Measurements from ENCODE around the gene GNPAT.

Gene GNPAT

GRCh38 chr1:231240883-231241735 lies at the start of gene GNPAT:
Gene GNPAT (plus strand): TSS chr1:231241212. CDS start chr1:231241379, 167 bp downstream.
- DNase-seq (ENCODE audit: extremely low spot score) = peak; percentile 99
- ChIA-PET POLR2A (interaction anchor here (0.6 to 1.7 kb wide), 9 partner anchors 10 to 907 kb away, joined by 3 to 8 read pairs (median 4); partner anchors contain the start of genes EXOC8, FAM89A and SPRTN), CTCF (interaction anchor here (0.9 to 1.0 kb wide), 2 partner anchors 9 to 439 kb away, joined by 3 to 4 read pairs; no protein-coding TSS in a partner anchor)
- TF ChIP-seq ELF4 (IDR thresholded peaks at IDR 0.05) (peak; percentile 100), LEF1 (IDR thresholded peaks at IDR 0.05; ENCODE audit: borderline replicate concordance) (no peak), L3MBTL2 (conservative IDR thresholded peaks at IDR 0.05) (peak; percentile 97), ZNF384 (IDR thresholded peaks at IDR 0.05) (no peak), HDGF (IDR thresholded peaks at IDR 0.05; ENCODE audit: borderline replicate concordance) (no peak)

GRCh38 chr1:231192620-231193163 lies 48.3 kb upstream of the GNPAT start:
- DNase-seq (ENCODE audit: extremely low spot score) = no peak
- CTCF ChIA-PET = no interaction called here
- POLR2A ChIA-PET = no interaction called here
- TF ChIP-seq SP1 (IDR thresholded peaks at IDR 0.05) = no peak

- TF ChIP-seq L3MBTL2 (conservative IDR thresholded peaks at IDR 0.05) = no peak
- no peak for TF ChIP-seq FOXM1 (IDR thresholded peaks at IDR 0.05; ENCODE audit: borderline replicate concordance)
- no peak for TF ChIP-seq ELF4 (IDR thresholded peaks at IDR 0.05)
- no peak for TF ChIP-seq ZNF384 (IDR thresholded peaks at IDR 0.05)
- no peak for TF ChIP-seq FOXK2 (IDR thresholded peaks at IDR 0.05)
- TF ChIP-seq BHLHE40 (IDR thresholded peaks at IDR 0.05; ENCODE audit: borderline replicate concordance) = no peak
- TF ChIP-seq CTBP1 (IDR thresholded peaks at IDR 0.05; ENCODE audit: borderline replicate concordance) = no peak
- TF ChIP-seq HDGF (IDR thresholded peaks at IDR 0.05; ENCODE audit: borderline replicate concordance) = no peak
- DNase-seq (ENCODE audit: extremely low spot score) = no peak
- POLR2A ChIA-PET = no interaction called here
- CTCF ChIA-PET = no interaction called here
Measured at GRCh38 chr1:231193710-231194340, 47.2 kb upstream of the GNPAT start.

- no peak for DNase-seq (ENCODE audit: extremely low spot score)
- POLR2A ChIA-PET = no interaction called here
- CTCF ChIA-PET = no interaction called here
Measured at GRCh38 chr1:231194476-231194842, 46.6 kb upstream of the GNPAT start.

GRCh38 chr1:231194843-231195516 lies 46.0 kb upstream of the GNPAT start:
- CTCF ChIA-PET = interaction anchor here (1.5 kb wide), 1 partner anchor 16 kb away, joined by 5 read pairs; no protein-coding TSS in a partner anchor
- TF ChIP-seq HDGF (IDR thresholded peaks at IDR 0.05; ENCODE audit: borderline replicate concordance) (no peak), LEF1 (IDR thresholded peaks at IDR 0.05; ENCODE audit: borderline replicate concordance) (no peak), ELF4 (IDR thresholded peaks at IDR 0.05) (no peak), ZNF384 (IDR thresholded peaks at IDR 0.05) (no peak), PKNOX1 (IDR thresholded peaks at IDR 0.05) (no peak), SP1 (IDR thresholded peaks at IDR 0.05) (no peak), ARNT (IDR thresholded peaks at IDR 0.05) (no peak), L3MBTL2 (conservative IDR thresholded peaks at IDR 0.05) (no peak), FOXA1 (IDR thresholded peaks at IDR 0.05) (no peak)
- POLR2A ChIA-PET = no interaction called here
- no peak for DNase-seq (ENCODE audit: extremely low spot score)

More at GRCh38 chr1:231194476-231194842, 46.6 kb upstream of the GNPAT start:
- TF ChIP-seq CTBP1 (IDR thresholded peaks at IDR 0.05; ENCODE audit: borderline replicate concordance) (no peak), L3MBTL2 (conservative IDR thresholded peaks at IDR 0.05) (no peak), SUZ12 (IDR thresholded peaks at IDR 0.05) (no peak), HDGF (IDR thresholded peaks at IDR 0.05; ENCODE audit: borderline replicate concordance) (no peak), BHLHE40 (IDR thresholded peaks at IDR 0.05; ENCODE audit: borderline replicate concordance) (no peak), ZNF384 (IDR thresholded peaks at IDR 0.05) (no peak), TARDBP (IDR thresholded peaks at IDR 0.05) (no peak), SP1 (IDR thresholded peaks at IDR 0.05) (no peak), PKNOX1 (IDR thresholded peaks at IDR 0.05) (no peak), NFRKB (IDR thresholded peaks at IDR 0.05) (no peak)

GRCh38 chr1:231196307-231196706 lies 44.7 kb upstream of the GNPAT start:
- ChIA-PET CTCF (interaction anchor here (1.5 kb wide), 1 partner anchor 15 kb away, joined by 5 read pairs; no protein-coding TSS in a partner anchor), POLR2A (no interaction called here)
- no peak for DNase-seq (ENCODE audit: extremely low spot score)
- TF ChIP-seq CTBP1 (IDR thresholded peaks at IDR 0.05; ENCODE audit: borderline replicate concordance) (no peak), ZNF384 (IDR thresholded peaks at IDR 0.05) (no peak), LEF1 (IDR thresholded peaks at IDR 0.05; ENCODE audit: borderline replicate concordance) (no peak), FOXM1 (IDR thresholded peaks at IDR 0.05; ENCODE audit: borderline replicate concordance) (no peak), FOXK2 (IDR thresholded peaks at IDR 0.05) (no peak), PKNOX1 (IDR thresholded peaks at IDR 0.05) (no peak), BHLHE40 (IDR thresholded peaks at IDR 0.05; ENCODE audit: borderline replicate concordance) (no peak), ELF4 (IDR thresholded peaks at IDR 0.05) (no peak), SUZ12 (IDR thresholded peaks at IDR 0.05) (no peak), FOXA1 (IDR thresholded peaks at IDR 0.05) (no peak), NFRKB (IDR thresholded peaks at IDR 0.05) (no peak), HDGF (IDR thresholded peaks at IDR 0.05; ENCODE audit: borderline replicate concordance) (no peak), SP1 (IDR thresholded peaks at IDR 0.05) (no peak), TARDBP (IDR thresholded peaks at IDR 0.05) (no peak), ARNT (IDR thresholded peaks at IDR 0.05) (no peak)

Data from HEK293T (cell line).